Measurements from ENCODE around the gene STKLD1. TPM values are rescaled to one million over a fixed set of nuclear protein-coding genes. Genes with fewer than 3 reads are reported as not detected.

STKLD1 gene
- total and polyA plus RNA-seq, 12 donors: 0.71 to 6.0 (median 2.2) TPM; not detected in 2

DNA sequence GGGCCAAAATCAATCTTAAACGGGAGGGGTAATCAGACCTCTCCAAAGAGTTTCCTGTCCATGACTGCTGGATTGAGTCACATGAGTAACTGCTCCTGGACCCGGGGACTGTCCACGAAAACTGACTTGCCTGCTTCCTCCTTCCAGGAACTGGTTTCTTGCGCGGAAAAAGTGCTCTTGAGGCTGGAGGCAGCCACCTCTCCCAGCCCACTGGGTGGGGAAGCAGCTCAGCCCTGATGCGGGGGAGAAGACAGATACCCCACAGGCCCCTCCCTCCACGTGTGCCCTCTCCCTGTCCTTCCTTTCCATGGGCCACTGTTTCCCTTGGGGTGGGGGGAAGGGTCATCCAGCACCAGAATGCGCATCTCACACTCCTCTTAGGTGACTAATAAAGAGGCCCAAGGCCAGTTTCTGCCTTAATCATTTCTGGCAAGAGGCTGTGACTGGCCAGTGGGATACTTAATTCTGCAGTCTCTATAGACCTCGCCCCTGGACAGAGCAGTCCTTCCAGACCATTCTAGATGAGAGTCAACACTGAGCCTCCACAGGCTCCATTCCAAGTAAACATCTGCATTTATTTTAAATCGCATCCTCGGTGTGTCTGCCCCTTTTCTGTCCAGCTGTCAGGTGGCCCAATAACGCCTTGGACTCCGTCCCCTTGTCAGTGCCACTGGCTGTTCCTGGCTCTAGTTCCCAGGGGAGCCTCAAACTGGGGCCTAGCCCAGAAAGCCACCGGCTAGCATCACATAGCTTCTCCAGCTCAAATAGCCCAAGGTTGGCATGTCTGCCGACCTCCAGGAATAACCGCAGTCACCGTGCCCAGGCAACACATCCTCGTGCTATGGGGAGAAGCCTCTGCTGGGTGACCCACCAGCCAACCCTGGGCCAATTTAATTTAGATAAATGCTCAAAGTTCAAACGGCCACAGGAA lies 29.6 kb downstream of the STKLD1 start:
- TF ChIP-seq POLR2A (IDR thresholded peaks at IDR 0.05): no peak
- TF ChIP-seq, protein P1, sequence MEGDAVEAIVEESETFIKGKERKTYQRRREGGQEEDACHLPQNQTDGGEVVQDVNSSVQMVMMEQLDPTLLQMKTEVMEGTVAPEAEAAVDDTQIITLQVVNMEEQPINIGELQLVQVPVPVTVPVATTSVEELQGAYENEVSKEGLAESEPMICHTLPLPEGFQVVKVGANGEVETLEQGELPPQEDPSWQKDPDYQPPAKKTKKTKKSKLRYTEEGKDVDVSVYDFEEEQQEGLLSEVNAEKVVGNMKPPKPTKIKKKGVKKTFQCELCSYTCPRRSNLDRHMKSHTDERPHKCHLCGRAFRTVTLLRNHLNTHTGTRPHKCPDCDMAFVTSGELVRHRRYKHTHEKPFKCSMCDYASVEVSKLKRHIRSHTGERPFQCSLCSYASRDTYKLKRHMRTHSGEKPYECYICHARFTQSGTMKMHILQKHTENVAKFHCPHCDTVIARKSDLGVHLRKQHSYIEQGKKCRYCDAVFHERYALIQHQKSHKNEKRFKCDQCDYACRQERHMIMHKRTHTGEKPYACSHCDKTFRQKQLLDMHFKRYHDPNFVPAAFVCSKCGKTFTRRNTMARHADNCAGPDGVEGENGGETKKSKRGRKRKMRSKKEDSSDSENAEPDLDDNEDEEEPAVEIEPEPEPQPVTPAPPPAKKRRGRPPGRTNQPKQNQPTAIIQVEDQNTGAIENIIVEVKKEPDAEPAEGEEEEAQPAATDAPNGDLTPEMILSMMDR (IDR thresholded peaks at IDR 0.05): no peak
- Histone ChIP-seq H3K9me3 (replicated peaks in 1 of 3) (no peaks in the 10 kb centered on the region), H3K36me3 (replicated peaks in 1 of 2) (peaks cover 0 to 51% of the 10 kb centered on the region in 2 donors), H3K4me1 (replicated peaks in 1 of 2) (peaks cover 10 to 29% of the 10 kb centered on the region in 2 donors), H3K27me3 (no peaks in the 10 kb centered on the region), H3K27ac (peak overlapping the region in 3 of 5 donors; percentile 70 to 83 (median 74)), H3K4me3 (no peak overlapping the region)
- WGBS, 4 donors: 45 to 64% (median 55%) methylated on average over 14 to 19 of the region's 19 CpGs
- intact Hi-C loops (cut with DNase I): loop anchor here in 1 of 2 donors (5.0 to 10.0 kb wide), 2 partner anchors 82 to 221 kb away; no protein-coding TSS in a partner anchor
- DNase-seq: peak in 5 of 7 donors; percentile 52 to 74 (median 71)

DNA sequence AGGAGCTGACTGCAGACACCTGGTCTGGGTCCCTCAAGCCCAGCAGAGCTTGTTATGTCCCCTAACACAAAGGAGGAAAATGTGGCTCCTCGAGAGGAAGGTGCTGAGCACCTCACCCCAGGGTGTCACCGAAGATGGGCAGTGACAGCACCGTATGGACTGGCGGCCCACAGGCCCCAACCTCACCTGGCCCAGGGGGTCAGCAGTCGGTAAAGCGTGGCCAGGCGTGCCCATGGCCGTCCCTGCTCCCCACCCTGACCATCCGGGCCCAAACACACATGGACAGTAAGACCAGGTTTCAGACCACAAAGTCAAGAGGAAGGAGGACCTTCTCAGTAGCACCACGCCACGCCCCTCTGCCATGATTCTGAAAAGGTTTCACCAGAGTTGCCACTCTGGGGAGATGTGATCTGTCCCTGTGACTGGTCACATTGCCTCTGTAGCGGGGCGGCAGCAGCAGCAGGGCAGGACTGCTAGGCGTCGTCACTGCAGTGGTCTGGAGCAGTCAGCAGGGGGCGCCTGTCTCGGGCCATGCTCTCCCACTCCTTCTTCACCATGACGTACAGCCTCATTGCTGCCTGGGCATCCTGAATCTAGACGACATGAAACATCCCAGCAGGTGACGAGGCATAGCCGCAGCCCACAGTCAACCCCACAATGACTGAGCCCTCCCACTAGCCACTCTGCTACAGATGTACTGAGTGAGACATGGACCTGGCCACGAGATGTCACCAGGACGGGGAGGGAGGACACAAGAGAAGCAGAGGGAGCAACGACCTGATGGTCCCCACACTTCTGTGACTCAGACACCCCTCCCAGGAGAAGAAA lies 30.5 kb downstream of the STKLD1 start:
- peaks cover 0 to 60% of the 10 kb centered on the region in 2 donors for H3K36me3 ChIP-seq (replicated peaks in 1 of 2)

DNA sequence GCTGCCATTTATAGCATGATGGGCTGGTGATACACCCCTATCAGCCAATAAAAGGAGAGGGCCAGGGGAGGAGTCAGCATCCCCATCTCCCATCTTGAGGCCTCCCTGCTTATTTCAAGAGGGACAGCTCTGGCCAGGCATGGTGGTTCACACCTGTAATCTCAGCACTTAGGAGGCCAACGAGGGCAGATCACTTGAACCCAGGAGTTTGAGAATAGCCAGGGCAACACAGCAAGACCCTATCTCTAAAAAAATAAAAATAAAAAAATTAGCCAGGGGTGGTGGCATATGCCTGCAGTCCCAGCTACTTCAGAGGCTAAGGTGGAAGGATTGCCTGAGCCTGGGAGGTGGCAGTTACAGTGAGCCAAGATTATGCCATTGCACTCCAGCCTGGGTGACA lies 31.9 kb downstream of the STKLD1 start:
- Histone ChIP-seq H3K27ac (peak overlapping the region in 3 of 5 donors; percentile 10 to 60 (median 32)), H3K4me3 (no peak overlapping the region), H3K9me3 (replicated peaks in 1 of 3) (no peaks in the 10 kb centered on the region), H3K4me1 (replicated peaks in 1 of 2) (peaks cover 10 to 29% of the 10 kb centered on the region in 2 donors), H3K27me3 (no peaks in the 10 kb centered on the region), H3K36me3 (replicated peaks in 1 of 2) (peaks cover 0 to 73% of the 10 kb centered on the region in 2 donors)
- DNase-seq: no peak
- intact Hi-C loops (cut with DNase I): loop anchor here in 1 of 2 donors (5.0 to 10.0 kb wide), 2 partner anchors 79 to 223 kb away; no protein-coding TSS in a partner anchor
- no peak for TF ChIP-seq POLR2A (IDR thresholded peaks at IDR 0.05)
- TF ChIP-seq, protein P1 (IDR thresholded peaks at IDR 0.05): no peak
- WGBS, 4 donors: 70 to 92% (median 83%) methylated on average over 1 of the region's 1 CpG

More for the DNA sequence above, 30.5 kb downstream of the STKLD1 start:
- no peaks in the 10 kb centered on the region for H3K9me3 ChIP-seq (replicated peaks in 1 of 3)
- intact Hi-C loops (cut with DNase I): loop anchor here in 1 of 2 donors (5.0 to 10.0 kb wide), 2 partner anchors 81 to 222 kb away; no protein-coding TSS in a partner anchor
- H3K4me1 ChIP-seq (replicated peaks in 1 of 2): peaks cover 10 to 29% of the 10 kb centered on the region in 2 donors
- H3K27ac ChIP-seq: peak overlapping the region in 3 of 5 donors; percentile 44 to 74 (median 70)
- TF ChIP-seq, protein P1 (IDR thresholded peaks at IDR 0.05): peak; percentile 67 to 90 (median 80)
- no peak for TF ChIP-seq POLR2A (IDR thresholded peaks at IDR 0.05)
- H3K4me3 ChIP-seq: no peak overlapping the region
- WGBS, 4 donors: 60 to 87% (median 68%) methylated on average over 10 to 24 of the region's 24 CpGs
- no peaks in the 10 kb centered on the region for H3K27me3 ChIP-seq
- DNase-seq: peak; percentile 69 to 90 (median 79)
